Neuron (in vitro differentiated cells): ENCODE measurements around the gene RFK.

ENCODE experiments used
- H2AFZ ChIP-seq: one replicate; pipeline ENCODE4 v1.6.1; 2013; ENCODE audit warnings: low read depth, mild to moderate bottlenecking, inconsistent platforms, low read length, moderate library complexity
- H3K27me3 ChIP-seq: one replicate; pipeline ENCODE4 v1.6.1; 2013; ENCODE audit warnings: low read length; ENCODE audit not compliant: insufficient read depth
- H3K36me3 ChIP-seq: one replicate; pipeline ENCODE4 v1.6.1; 2013; ENCODE audit warnings: low read length; ENCODE audit not compliant: insufficient read depth
- H3K4me1 ChIP-seq: one replicate; pipeline ENCODE4 v1.6.1; 2013; ENCODE audit warnings: low read length; ENCODE audit not compliant: insufficient read depth
- H3K4me3 ChIP-seq: 2 replicates; pipeline ENCODE4 v1.5.1; 2013; ENCODE audit warnings: mild to moderate bottlenecking, low read length, moderate library complexity
- H3K9me3 ChIP-seq: one replicate; pipeline ENCODE4 v1.6.1; 2013; ENCODE audit warnings: low read length

The RFK gene

DNA sequence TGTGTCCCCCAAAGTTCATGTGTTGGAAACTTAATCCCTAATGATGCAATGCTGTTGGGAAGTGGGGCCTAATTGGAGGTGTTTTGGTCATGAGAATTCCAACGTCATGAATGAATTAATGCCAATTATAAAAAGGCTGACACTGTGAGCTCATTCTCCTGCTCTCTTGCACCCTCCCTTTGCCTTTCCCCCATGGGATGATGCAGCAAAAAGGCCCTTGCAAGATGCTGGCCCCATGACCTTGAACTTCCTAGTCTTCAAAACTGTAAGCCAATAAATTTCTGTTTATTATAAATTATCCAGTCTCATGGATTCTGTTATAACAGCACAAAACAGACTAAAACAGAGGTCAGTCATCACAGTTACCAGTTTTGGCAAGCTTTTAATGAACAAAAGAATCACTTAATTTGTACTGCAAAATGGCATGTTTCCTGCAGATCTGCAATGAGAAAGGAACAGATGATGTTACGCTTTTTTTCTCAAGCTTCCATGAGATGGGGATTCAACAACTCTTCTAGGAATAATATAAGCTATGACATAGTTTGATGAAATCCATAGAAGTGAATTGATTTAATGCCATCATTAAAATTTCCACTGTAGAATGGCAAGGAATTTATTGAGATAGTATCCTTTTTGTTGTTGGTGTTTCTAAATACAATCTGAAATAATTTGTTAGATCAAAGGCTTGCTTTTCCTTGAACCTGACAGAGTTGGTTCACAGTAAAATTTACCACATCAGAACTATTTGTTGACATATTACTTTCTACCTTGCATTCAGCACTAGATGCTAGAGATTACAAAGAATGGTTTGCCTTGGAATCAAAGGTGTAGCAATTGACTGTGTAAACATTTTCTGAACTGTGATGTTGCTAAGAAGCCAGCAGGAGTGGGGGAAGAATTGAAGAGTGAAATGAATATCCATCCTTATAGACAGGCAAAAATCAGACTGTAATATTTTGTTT lies 29.3 kb upstream of the RFK start:
- Histone ChIP-seq H3K36me3 (no peaks in the 10 kb centered on the region), H3K4me1 (no peaks in the 10 kb centered on the region), H3K4me3 (no peak overlapping the region), H3K27me3 (no peaks in the 10 kb centered on the region), H2AFZ (no peak overlapping the region), H3K9me3 (no peaks in the 10 kb centered on the region)

DNA sequence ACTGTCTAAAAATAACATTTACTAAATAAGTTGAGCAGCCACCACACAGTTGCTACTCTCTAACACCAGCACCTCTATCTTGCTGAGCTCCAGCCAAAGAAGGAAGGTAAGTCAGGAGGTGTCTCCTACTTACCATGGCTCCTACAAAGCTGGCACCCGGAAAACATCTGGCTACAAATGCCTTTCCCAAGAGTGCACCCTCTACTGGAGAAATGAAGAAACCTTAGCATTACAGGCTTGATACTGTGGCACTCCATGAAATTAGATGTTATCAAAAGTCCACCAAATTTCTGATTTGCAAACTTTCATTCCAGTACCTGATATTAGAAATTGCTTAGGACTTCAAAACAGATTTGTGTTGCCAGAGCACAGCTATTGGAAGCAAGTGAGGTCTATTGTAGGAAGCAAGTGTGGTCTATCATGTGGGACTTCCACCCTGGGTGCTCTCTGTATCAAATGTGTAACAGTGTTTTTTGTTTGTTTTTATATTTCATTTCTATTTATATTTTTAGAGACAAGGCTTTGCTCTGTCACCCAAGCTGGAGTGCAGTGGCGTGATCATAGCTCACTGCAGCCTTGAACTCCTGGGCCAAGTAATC lies 25.7 kb upstream of the RFK start:
- no peak overlapping the region for H3K4me3 ChIP-seq
- no peak overlapping the region for H2AFZ ChIP-seq
- H3K36me3 ChIP-seq, result no peaks in the 10 kb centered on the region
- H3K4me1 ChIP-seq, result no peaks in the 10 kb centered on the region
- H3K27me3 ChIP-seq, result no peaks in the 10 kb centered on the region
- H3K9me3 ChIP-seq, result no peaks in the 10 kb centered on the region

DNA sequence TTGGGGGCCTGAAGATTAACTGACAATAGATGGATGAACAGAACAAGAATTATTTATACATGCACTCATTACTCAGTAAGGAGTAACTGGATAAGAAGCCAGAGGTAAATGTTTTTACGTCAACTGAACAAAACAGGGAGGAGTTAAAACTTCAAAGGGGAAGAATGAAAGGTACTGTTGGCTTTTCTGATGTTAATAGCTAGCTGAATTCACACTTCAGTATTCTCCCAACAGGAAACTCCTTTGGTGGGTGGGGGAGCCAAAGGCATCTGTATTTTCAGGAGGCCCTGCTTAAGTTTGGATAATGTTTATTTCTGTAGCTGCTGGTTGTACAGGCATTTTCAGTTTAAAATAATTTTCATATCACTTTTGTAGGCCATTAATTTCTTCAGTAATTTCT lies 23.2 kb upstream of the RFK start:
- Histone ChIP-seq H3K4me1 (no peaks in the 10 kb centered on the region), H3K36me3 (no peaks in the 10 kb centered on the region), H3K9me3 (no peaks in the 10 kb centered on the region), H3K27me3 (no peaks in the 10 kb centered on the region), H2AFZ (no peak overlapping the region), H3K4me3 (no peak overlapping the region)

DNA sequence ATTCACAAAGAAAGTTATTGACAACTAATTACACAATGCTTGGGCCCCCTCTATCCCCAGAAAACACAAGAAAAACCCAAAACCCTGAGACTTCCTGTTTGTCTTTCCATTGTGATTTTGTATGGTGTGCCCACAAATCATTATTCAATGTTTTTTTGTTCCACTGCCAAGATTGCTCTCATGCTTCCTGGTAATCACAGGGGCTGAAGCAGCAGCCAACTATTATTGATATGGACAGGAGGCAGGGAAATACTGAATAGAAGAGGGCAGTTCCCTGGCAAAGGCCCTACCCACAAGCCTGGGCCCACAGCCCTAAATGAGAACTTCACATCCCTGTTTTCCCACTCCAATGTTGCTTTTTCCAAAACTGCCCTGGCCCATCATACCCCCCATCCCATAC lies 21.5 kb upstream of the RFK start:
- Histone ChIP-seq H3K27me3 (no peaks in the 10 kb centered on the region), H3K4me3 (no peak overlapping the region), H3K4me1 (no peaks in the 10 kb centered on the region), H3K9me3 (no peaks in the 10 kb centered on the region), H3K36me3 (no peaks in the 10 kb centered on the region), H2AFZ (no peak overlapping the region)

DNA sequence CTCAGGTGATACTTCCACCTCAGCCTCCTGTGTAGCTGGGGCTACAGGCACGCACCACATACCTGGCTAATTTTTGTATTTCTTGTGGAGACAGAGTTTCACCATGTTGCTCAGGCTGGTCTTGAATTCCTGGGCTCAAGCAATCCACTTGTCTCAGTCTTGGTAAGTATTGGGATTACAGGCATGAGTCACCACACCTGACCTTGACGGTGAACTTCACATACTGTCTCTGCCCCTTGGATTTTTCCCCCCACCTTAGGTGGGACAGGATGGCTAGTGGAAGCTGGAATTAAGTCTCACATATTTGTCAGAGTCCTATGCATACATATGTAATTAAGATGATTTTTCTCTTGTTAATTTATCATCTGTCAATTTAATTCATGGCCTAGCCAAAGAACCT lies 20.9 kb upstream of the RFK start:
- no peak overlapping the region for H2AFZ ChIP-seq
- no peaks in the 10 kb centered on the region for H3K4me1 ChIP-seq
- H3K36me3 ChIP-seq, result no peaks in the 10 kb centered on the region
- H3K4me3 ChIP-seq, result no peak overlapping the region
- no peaks in the 10 kb centered on the region for H3K27me3 ChIP-seq
- H3K9me3 ChIP-seq, result no peaks in the 10 kb centered on the region

DNA sequence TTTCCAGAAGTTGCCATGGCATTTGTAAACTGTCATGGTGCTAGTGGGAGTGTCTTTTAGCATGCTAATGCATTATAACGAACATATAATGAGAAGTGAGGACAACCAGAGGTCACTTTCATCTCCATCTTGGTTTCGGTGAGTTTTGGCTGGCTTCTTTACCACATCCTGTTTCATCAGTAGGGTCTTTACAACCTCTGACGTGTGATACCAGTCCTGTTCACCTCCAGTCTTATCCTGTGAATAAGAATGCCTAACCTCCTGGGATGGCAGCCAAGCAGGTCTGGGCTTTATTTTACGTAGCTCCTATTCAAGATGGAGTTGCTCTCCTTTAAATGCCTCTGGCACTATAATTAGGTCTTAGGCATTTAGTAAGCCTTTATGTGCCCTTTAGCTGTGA lies 20.4 kb upstream of the RFK start:
- Histone ChIP-seq H3K4me1 (no peaks in the 10 kb centered on the region), H3K9me3 (no peaks in the 10 kb centered on the region), H3K4me3 (no peak overlapping the region), H3K27me3 (no peaks in the 10 kb centered on the region), H2AFZ (no peak overlapping the region), H3K36me3 (no peaks in the 10 kb centered on the region)

DNA sequence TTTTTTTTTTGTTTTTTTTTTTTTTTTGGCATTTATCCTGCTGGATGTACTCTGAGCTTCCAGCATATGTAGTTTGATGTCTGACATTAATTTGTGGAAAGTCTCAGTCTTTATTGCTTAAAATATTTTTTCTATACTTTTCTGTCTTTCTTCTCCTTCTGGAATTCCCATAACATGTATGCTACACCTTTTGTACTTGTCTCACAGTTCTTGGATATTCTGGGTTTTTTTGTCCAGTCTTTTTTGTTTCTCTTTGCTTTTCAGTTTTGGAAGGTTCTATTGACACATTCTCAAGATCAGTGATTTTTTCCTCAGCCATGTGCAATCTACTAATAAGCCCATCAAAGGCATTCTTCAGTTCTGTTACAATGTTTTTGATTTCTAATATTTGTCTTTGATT lies 19.4 kb upstream of the RFK start:
- no peaks in the 10 kb centered on the region for H3K36me3 ChIP-seq
- no peaks in the 10 kb centered on the region for H3K4me1 ChIP-seq
- H2AFZ ChIP-seq, result no peak overlapping the region
- H3K4me3 ChIP-seq, result no peak overlapping the region
- no peaks in the 10 kb centered on the region for H3K27me3 ChIP-seq
- H3K9me3 ChIP-seq, result no peaks in the 10 kb centered on the region

DNA sequence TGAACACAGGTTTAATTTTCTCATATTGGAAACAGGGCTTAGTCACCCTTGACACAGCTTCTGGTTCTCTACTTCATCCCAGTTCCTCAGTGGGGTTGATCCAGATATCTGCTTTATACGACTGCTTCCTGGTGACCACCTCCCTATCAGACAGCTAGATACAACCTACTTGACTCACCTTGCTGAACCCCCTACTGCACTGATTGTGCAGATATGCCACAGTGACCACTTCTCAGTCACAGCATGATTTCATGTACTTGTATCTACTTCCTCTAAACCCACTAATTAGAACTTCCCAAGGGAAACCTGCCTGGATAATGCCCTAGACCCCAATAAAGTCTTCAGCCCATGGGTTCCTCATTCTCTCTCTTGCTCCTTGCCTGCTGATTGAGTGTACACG lies 18.4 kb upstream of the RFK start:
- no peaks in the 10 kb centered on the region for H3K27me3 ChIP-seq
- no peaks in the 10 kb centered on the region for H3K9me3 ChIP-seq
- no peak overlapping the region for H3K4me3 ChIP-seq
- no peak overlapping the region for H2AFZ ChIP-seq
- no peaks in the 10 kb centered on the region for H3K4me1 ChIP-seq
- no peaks in the 10 kb centered on the region for H3K36me3 ChIP-seq

DNA sequence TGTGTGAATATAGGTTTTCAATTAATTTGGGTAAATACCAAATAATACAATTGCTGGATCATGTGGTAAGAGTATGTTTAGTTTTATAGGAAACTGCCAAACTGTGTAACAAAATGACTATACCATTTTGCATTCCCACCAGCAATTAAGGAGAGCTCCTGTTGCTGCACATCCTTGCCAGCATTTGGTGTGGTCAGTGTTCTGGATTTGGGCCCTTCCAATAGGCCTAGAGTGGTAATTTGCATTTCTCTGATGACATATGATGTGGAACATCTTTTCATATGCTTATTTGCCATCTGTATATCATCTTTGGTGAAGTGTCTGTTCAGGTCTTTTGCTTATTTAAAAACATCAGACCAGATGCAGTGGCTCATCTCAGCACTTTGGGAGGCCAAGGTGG lies 11.6 kb upstream of the RFK start:
- H2AFZ ChIP-seq, result no peak overlapping the region
- H3K4me3 ChIP-seq, result no peak overlapping the region
- no peaks in the 10 kb centered on the region for H3K9me3 ChIP-seq
- H3K4me1 ChIP-seq, result no peaks in the 10 kb centered on the region
- H3K27me3 ChIP-seq, result no peaks in the 10 kb centered on the region
- H3K36me3 ChIP-seq, result no peaks in the 10 kb centered on the region

DNA sequence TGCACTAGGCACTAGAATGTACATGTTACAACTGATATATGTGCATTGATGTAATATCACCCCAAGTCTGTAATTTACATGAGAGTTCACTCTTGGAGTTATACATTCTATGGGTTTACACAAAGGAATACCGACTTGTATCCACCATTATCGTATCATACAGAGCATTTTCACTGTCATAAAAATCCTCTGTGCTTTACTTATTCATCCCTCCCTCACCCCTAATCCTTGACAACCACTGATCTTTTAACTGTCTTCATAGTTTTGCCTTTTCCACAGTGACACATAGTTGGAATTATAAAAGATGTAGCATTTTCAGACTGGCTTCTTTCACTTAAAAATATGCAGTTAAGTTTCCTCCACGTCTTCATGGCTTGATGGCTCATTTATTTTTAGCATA lies 11.1 kb upstream of the RFK start:
- Histone ChIP-seq H2AFZ (no peak overlapping the region), H3K36me3 (no peaks in the 10 kb centered on the region), H3K4me3 (no peak overlapping the region), H3K27me3 (no peaks in the 10 kb centered on the region), H3K9me3 (no peaks in the 10 kb centered on the region), H3K4me1 (no peaks in the 10 kb centered on the region)

DNA sequence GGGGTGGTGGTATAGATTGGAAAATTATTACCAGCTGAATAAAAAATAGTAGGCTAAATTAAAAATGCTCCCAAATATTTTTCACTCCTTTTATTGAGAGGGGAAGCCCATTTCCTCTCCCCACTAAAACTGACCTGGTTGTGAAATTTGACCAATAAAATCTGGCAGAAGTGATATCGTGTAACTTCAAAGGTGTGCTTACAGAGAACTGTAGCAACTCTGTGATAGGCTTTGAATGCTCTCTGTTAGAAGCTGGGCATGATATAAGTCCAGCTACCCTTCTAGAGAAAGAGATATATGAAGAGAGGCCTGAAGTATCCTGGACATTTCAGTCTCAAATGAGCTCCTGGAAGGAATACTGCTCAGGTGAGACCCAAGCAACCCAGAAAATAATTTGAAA lies 10.2 kb upstream of the RFK start:
- Histone ChIP-seq H3K27me3 (no peaks in the 10 kb centered on the region), H3K36me3 (no peaks in the 10 kb centered on the region), H3K4me3 (no peak overlapping the region), H2AFZ (no peak overlapping the region), H3K9me3 (no peaks in the 10 kb centered on the region), H3K4me1 (no peaks in the 10 kb centered on the region)

DNA sequence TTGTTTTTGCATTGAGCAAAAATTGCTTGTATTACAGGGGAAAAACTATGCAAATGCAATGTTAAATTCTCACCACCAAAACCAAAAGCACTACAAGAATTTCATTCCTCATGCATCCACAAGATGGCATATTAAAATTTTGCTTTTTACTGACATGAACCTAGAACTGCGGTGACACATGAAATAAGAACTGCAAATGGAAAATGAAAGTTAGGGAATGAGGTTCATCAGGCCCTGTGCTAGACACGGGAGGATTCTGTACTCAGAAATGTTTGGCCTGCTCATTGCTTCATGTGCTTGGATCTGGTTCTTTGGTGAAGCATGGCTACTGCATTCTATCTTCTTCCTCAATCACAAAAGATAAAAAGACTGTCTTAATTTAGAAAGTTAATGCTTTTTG lies 9.1 kb upstream of the RFK start:
- Histone ChIP-seq H3K4me3 (no peak overlapping the region), H3K36me3 (no peaks in the 10 kb centered on the region), H2AFZ (no peak overlapping the region)

DNA sequence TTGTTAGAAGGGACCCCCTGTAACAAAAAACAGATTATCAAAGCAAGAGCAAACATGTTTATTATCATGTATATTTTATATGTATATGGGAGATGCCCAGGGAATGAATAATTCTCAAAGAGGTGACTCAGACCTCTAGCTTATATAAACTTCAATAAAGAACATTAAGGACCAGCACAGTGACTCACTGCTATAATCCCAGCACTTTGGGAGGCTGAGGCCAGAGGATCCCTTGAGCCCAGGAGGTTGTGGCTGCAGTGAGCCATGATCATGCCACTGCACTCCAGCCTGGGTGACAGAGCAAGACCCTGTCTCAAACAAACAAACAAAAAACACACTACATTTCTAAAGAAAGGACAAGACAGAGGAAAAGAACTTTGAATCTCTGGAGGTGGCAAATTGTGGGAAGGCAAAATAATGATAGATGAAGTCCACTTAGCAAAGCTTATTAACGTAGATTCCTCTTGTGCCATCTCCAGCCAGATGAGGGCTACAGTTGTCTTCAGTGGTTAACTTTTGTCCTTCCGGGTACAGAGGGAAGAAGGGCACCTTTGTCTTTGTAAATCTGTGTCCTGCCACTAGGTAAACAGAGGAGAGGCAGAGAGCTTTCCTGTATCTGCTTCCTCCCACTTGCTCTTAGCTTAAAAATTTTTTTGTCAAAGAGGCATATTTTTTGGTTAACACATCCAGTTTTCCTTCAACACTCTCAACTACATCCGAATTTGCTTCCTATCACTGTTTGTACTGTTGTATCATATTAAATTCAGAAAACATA lies 7.5 kb upstream of the RFK start:
- Histone ChIP-seq H3K36me3 (no peaks in the 10 kb centered on the region), H3K4me3 (no peak overlapping the region), H2AFZ (no peak overlapping the region), H3K4me1 (no peaks in the 10 kb centered on the region), H3K27me3 (no peaks in the 10 kb centered on the region), H3K9me3 (no peaks in the 10 kb centered on the region)

More for the DNA sequence above, 9.1 kb upstream of the RFK start:
- no peaks in the 10 kb centered on the region for H3K9me3 ChIP-seq
- no peaks in the 10 kb centered on the region for H3K4me1 ChIP-seq
- no peaks in the 10 kb centered on the region for H3K27me3 ChIP-seq
